H9 (cell line): ENCODE data around the gene PRPF40B. TPM values are rescaled to one million over a fixed set of nuclear protein-coding genes. Genes with fewer than 3 reads are reported as not detected.
A peak's percentile ranks its signal among the peaks of the same experiment; 100 is the strongest.

ENCODE experiments used
- DNase-seq: peaks from one replicate; pipeline ENCODE4 v3.0.0-alpha.2; 2017
- H2AFZ ChIP-seq: one replicate; pipeline ENCODE4 v1.6.1; 2013; ENCODE audit warnings: mild to moderate bottlenecking, low read length, control low read depth, moderate library complexity
- H2AK5ac ChIP-seq: 2 replicates; pipeline ENCODE4 v1.6.1; 2013; ENCODE audit warnings: low read length, control low read depth, mixed read lengths; ENCODE audit not compliant: insufficient read length
- H2BK120ac ChIP-seq: one replicate; pipeline ENCODE4 v1.6.1; 2013; ENCODE audit warnings: low read depth, mild to moderate bottlenecking, low read length, control low read depth, inconsistent platforms; ENCODE audit not compliant: poor library complexity, severe bottlenecking
- H2BK12ac ChIP-seq: 2 replicates; pipeline ENCODE4 v1.6.1; 2013; ENCODE audit warnings: low read length, control low read depth, mixed read lengths, low read depth; ENCODE audit not compliant: insufficient read length
- H2BK15ac ChIP-seq: 2 replicates; pipeline ENCODE4 v1.6.1; 2013; ENCODE audit warnings: low read depth, low read length, control low read depth
- H2BK20ac ChIP-seq: one replicate; pipeline ENCODE4 v1.6.1; 2013; ENCODE audit warnings: low read depth, mild to moderate bottlenecking, low read length, control low read depth, inconsistent platforms; ENCODE audit not compliant: poor library complexity, severe bottlenecking
- H2BK5ac ChIP-seq: 2 replicates; pipeline ENCODE4 v1.6.1; 2013; ENCODE audit warnings: low read length, control low read depth, mixed read lengths; ENCODE audit not compliant: insufficient read length
- H3K14ac ChIP-seq: 2 replicates; pipeline ENCODE4 v1.6.1; 2013; ENCODE audit warnings: low read length, control low read depth; ENCODE audit not compliant: insufficient read depth
- H3K18ac ChIP-seq: 2 replicates; pipeline ENCODE4 v1.6.1; 2013; ENCODE audit warnings: low read depth, mild to moderate bottlenecking, mixed read lengths, low read length, control low read depth; ENCODE audit not compliant: insufficient read length
- H3K23ac ChIP-seq: 2 replicates; pipeline ENCODE4 v1.6.1; 2013; ENCODE audit warnings: low read length, control low read depth, mixed read lengths, low read depth; ENCODE audit not compliant: insufficient read length
- H3K23me2 ChIP-seq: 2 replicates; pipeline ENCODE4 v1.6.1; 2013; ENCODE audit warnings: low read depth, mild to moderate bottlenecking, mixed read lengths, low read length, control low read depth; ENCODE audit not compliant: insufficient read length, poor library complexity, severe bottlenecking
- H3K27ac ChIP-seq: 2 replicates; pipeline ENCODE4 v1.5.1; 2013; ENCODE audit warnings: low read length, control low read depth, mixed read lengths, low read depth; ENCODE audit not compliant: insufficient read length
- H3K27me3 ChIP-seq: 2 replicates; pipeline ENCODE4 v1.6.1; 2013; ENCODE audit warnings: low read length, control low read depth, inconsistent platforms; ENCODE audit not compliant: insufficient read depth
- H3K4ac ChIP-seq: 2 replicates; pipeline ENCODE4 v1.6.1; 2013; ENCODE audit warnings: low read depth, mild to moderate bottlenecking, control low read depth, inconsistent platforms, low read length, moderate library complexity
- H3K4me1 ChIP-seq: 2 replicates; pipeline ENCODE4 v1.6.1; 2013; ENCODE audit warnings: low read length, control low read depth, inconsistent platforms; ENCODE audit not compliant: insufficient read depth
- H3K4me2 ChIP-seq: 2 replicates; pipeline ENCODE4 v1.6.1; 2013; ENCODE audit warnings: low read length, control low read depth, mixed read lengths; ENCODE audit not compliant: insufficient read length, insufficient read depth
- H3K56ac ChIP-seq: 2 replicates; pipeline ENCODE4 v1.6.1; 2013; ENCODE audit warnings: low read depth, mild to moderate bottlenecking, mixed read lengths, low read length, control low read depth; ENCODE audit not compliant: insufficient read length
- H3K79me1 ChIP-seq: 2 replicates; pipeline ENCODE4 v1.6.1; 2013; ENCODE audit warnings: low read depth, mild to moderate bottlenecking, moderate library complexity, low read length, control low read depth, inconsistent platforms; ENCODE audit not compliant: insufficient read depth, poor library complexity, severe bottlenecking
- H3K79me2 ChIP-seq: 2 replicates; pipeline ENCODE4 v1.6.1; 2013; ENCODE audit warnings: low read length, control low read depth, inconsistent platforms; ENCODE audit not compliant: insufficient read depth
- H3K9ac ChIP-seq: 2 replicates; pipeline ENCODE4 v1.6.1; 2013; ENCODE audit warnings: low read length, control low read depth, mixed read lengths; ENCODE audit not compliant: insufficient read length; ENCODE audit errors: extremely low read depth
- H3K9me3 ChIP-seq: one replicate; pipeline ENCODE4 v1.6.1; 2013; ENCODE audit warnings: low read depth, low read length, inconsistent platforms; ENCODE audit not compliant: control insufficient read depth
- H3T11ph ChIP-seq: one replicate; pipeline ENCODE4 v1.6.1; 2013; ENCODE audit warnings: mild to moderate bottlenecking, low read length, control low read depth, inconsistent platforms
- H4K20me1 ChIP-seq: one replicate; pipeline ENCODE4 v1.6.1; 2013; ENCODE audit not compliant: control insufficient read depth, insufficient read length, insufficient read depth
- H4K5ac ChIP-seq: 2 replicates; pipeline ENCODE4 v1.6.1; 2013; ENCODE audit warnings: low read depth, mild to moderate bottlenecking, mixed read lengths, low read length, control low read depth; ENCODE audit not compliant: insufficient read length
- H4K8ac ChIP-seq: replicated peaks from 2 replicates; pipeline ENCODE4 v1.6.1; 2013; ENCODE audit warnings: low read length, control low read depth, mixed read lengths, low read depth; ENCODE audit not compliant: insufficient read length
- H4K91ac ChIP-seq: 2 replicates; pipeline ENCODE4 v1.6.1; 2013; ENCODE audit warnings: low read depth, mild to moderate bottlenecking, moderate library complexity, mixed read lengths, low read length, control low read depth; ENCODE audit not compliant: insufficient read length
- H3K27ac Mint-ChIP-seq, 3 experiments: 2 replicates in 2 of 3; 3 replicates in 1 of 3; pipeline ENCODE4 v1.8.0; 2020 to 2021; ENCODE audit warnings: mixed read lengths in 3 of 3, mild to moderate bottlenecking in 1 of 3, moderate library complexity in 1 of 3
- H3K27me3 Mint-ChIP-seq: 2 replicates; pipeline ENCODE4 v1.8.0; 2021; ENCODE audit warnings: low read depth, mild to moderate bottlenecking, moderate library complexity, mixed read lengths
- H3K36me3 Mint-ChIP-seq, 3 experiments: 2 replicates in 2 of 3; 3 replicates in 1 of 3; pipeline ENCODE4 v1.8.0; 2020 to 2021; ENCODE audit warnings: low read depth in 3 of 3, mixed read lengths in 3 of 3; ENCODE audit not compliant: insufficient read depth in 1 of 3
- H3K4me1 Mint-ChIP-seq, 2 experiments: 2 replicates each; pipeline ENCODE4 v1.8.0; 2020; ENCODE audit warnings: mixed read lengths in 2 of 2
- H3K4me3 Mint-ChIP-seq, 2 experiments: 2 replicates in 1 of 2; 3 replicates in 1 of 2; pipeline ENCODE4 v1.8.0; 2020 to 2021; ENCODE audit warnings: mild to moderate bottlenecking in 2 of 2, mixed read lengths in 2 of 2, moderate library complexity in 1 of 2
- H3K9me3 Mint-ChIP-seq, 2 experiments: 2 replicates in 1 of 2; 3 replicates in 1 of 2; pipeline ENCODE4 v1.8.0; 2020; ENCODE audit warnings: mild to moderate bottlenecking in 2 of 2, mixed read lengths in 2 of 2, moderate library complexity in 1 of 2
- WGBS: extraction: QIAGEN DNeasy Blood & Tissue Kit; methylation state at CpG from one replicate; pipeline ENCODE4 v1.1.7; 2013; ENCODE audit warnings: missing lambda C conversion rate, low lambda C conversion rate, mixed read lengths; ENCODE audit not compliant: insufficient read length; ENCODE audit errors: extremely low coverage; 5-methylcytosine and 5-hydroxymethylcytosine counted together
- total RNA-seq: library from RNA; stranded (reverse); gene quantifications from 2 replicates; pipeline ENCODE4 v1.2.1, GENCODE V29; 2021
- TF ChIP-seq, protein P1 (sequence below): fragments of 200-600 bp; sonication (generic); conservative IDR thresholded peaks from 3 replicates; pipeline ENCODE4 v1.8.0; 2021; ENCODE audit warnings: antibody characterized with exemption, mild to moderate bottlenecking

The PRPF40B gene
- total RNA-seq, 1 experiment from 2014 or later = 19.0 TPM

DNA sequence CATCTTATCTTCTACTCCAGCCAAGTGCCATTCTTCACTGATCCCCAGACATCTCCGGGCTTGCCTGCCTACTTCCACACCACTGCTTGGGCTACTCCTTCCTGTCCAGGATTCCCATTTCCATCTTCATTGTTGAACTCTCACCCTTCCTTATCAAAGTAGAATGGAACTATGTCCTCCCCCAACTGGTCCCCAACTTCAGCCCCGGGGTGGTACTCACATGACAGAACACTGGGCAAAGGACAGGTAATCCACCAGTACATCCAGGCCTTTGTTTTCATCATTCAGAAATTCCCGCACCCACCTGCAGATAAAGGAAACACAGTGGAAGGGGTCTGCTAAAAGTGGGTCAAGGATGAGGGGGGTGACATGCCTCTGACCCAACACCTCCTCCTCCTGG, 38.4 kb downstream of the PRPF40B start:
- TF ChIP-seq, protein P1, sequence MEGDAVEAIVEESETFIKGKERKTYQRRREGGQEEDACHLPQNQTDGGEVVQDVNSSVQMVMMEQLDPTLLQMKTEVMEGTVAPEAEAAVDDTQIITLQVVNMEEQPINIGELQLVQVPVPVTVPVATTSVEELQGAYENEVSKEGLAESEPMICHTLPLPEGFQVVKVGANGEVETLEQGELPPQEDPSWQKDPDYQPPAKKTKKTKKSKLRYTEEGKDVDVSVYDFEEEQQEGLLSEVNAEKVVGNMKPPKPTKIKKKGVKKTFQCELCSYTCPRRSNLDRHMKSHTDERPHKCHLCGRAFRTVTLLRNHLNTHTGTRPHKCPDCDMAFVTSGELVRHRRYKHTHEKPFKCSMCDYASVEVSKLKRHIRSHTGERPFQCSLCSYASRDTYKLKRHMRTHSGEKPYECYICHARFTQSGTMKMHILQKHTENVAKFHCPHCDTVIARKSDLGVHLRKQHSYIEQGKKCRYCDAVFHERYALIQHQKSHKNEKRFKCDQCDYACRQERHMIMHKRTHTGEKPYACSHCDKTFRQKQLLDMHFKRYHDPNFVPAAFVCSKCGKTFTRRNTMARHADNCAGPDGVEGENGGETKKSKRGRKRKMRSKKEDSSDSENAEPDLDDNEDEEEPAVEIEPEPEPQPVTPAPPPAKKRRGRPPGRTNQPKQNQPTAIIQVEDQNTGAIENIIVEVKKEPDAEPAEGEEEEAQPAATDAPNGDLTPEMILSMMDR = no peak
- no peak overlapping the region for H2BK15ac ChIP-seq
- no peak overlapping the region for H2BK5ac ChIP-seq
- H2AK5ac ChIP-seq = no peak overlapping the region
- H3K18ac ChIP-seq = no peak overlapping the region
- WGBS = no CpG with 5 or more reads among the region's 3 CpGs
- H3K27me3 ChIP-seq = no peaks in the 10 kb centered on the region
- H3K9me3 ChIP-seq = no peaks in the 10 kb centered on the region
- no peak for DNase-seq
- H2BK20ac ChIP-seq = no peak overlapping the region
- H3K79me1 ChIP-seq = no peaks in the 10 kb centered on the region
- H3K4me1 ChIP-seq = peaks cover 6% of the 10 kb centered on the region; the same call in 1 of the 2 replicates
- H3K4me3 Mint-ChIP-seq = no peak overlapping the region
- no peaks in the 10 kb centered on the region for H4K20me1 ChIP-seq
- no peak overlapping the region for H3K14ac ChIP-seq
- H3K56ac ChIP-seq = no peak overlapping the region
- peaks cover 19 to 41% (median 21%) of the 10 kb centered on the region in 3 experiments; a peak in 6 of 7 replicates for H3K36me3 Mint-ChIP-seq
- no peak overlapping the region for H3K4me2 ChIP-seq
- no peak overlapping the region for H4K8ac ChIP-seq
- no peak overlapping the region for H4K5ac ChIP-seq
- H4K91ac ChIP-seq = no peak overlapping the region
- H3T11ph ChIP-seq = no peak overlapping the region
- H3K27ac ChIP-seq = no peak overlapping the region
- no peak overlapping the region for H2BK120ac ChIP-seq
- H3K4me1 Mint-ChIP-seq = peaks cover 10 to 18% of the 10 kb centered on the region in 2 experiments
- no peak overlapping the region for H3K9ac ChIP-seq
- H2BK12ac ChIP-seq = no peak overlapping the region
- H3K27ac Mint-ChIP-seq = peak overlapping the region in 1 of 3 experiments; percentile 0; a peak in 2 of 7 replicates
- no peaks in the 10 kb centered on the region for H3K79me2 ChIP-seq
- no peaks in the 10 kb centered on the region for H3K9me3 Mint-ChIP-seq
- no peak overlapping the region for H2AFZ ChIP-seq
- H3K23ac ChIP-seq = no peak overlapping the region
- H3K27me3 Mint-ChIP-seq = no peaks in the 10 kb centered on the region
- H3K4ac ChIP-seq = no peak overlapping the region
- H3K23me2 ChIP-seq = no peaks in the 10 kb centered on the region
